DOHH2 (cell line): ENCODE measurements around the gene CTNNA2.

Source experiments
- CTCF ChIP-seq: fragments of 200-600 bp; sonication (generic); IDR thresholded peaks from one replicate; pipeline ENCODE4 v1.5.1; 2014; ENCODE audit warnings: antibody characterized with exemption, mild to moderate bottlenecking, low read depth, low read length; ENCODE audit not compliant: poor library complexity, severe bottlenecking
- EZH2phosphoT487 ChIP-seq: fragments of 200-600 bp; sonication (generic); IDR thresholded peaks from 2 replicates; pipeline ENCODE4 v1.6.1; 2017; ENCODE audit warnings: borderline replicate concordance, mild to moderate bottlenecking, antibody characterized with exemption, low read length, moderate library complexity, mixed read lengths

DNA sequence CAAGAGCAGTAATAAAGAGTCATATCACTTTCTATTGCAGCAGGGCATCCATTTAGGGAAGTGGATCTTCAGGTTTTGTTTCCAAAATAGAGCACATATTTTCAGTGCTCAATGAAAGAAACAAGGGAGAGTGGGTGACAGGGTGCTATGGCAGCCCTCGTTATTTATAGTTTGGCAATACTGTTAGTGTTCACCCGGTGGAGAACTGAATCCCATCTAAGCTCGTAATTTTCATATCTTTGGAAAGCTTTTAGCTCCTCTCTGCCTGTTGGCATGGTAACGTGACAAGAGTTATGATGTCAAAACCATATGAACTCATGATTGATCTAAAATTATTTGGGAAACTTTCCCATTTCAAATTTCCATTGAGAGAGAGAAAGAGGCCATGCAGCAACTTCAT lies 459.8 kb downstream of the CTNNA2 start:
- TF ChIP-seq CTCF (no peak), EZH2phosphoT487 (no peak)
